Heart left ventricle (tissue), 13 donors: Measurements from ENCODE around the gene MCC.

Experiments used
- CTCF ChIP-seq, 12 donors: fragments of 200-600 bp; sonication (generic) in 4 of 12; IDR thresholded peaks; one replicate each; pipeline versions ENCODE4 v1.5.0 to v1.8.0; 2018 to 2022; ENCODE audit warnings: antibody characterized with exemption in 12 of 12, mild to moderate bottlenecking in 5 of 12
- POLR2A ChIP-seq, 2 donors: fragments of 450-650 bp; IDR thresholded peaks; one replicate each; pipeline ENCODE4 v1.6.1; 2017; ENCODE audit warnings: antibody characterized with exemption in 2 of 2, mild to moderate bottlenecking in 2 of 2, moderate library complexity in 2 of 2
- donor health status: ischemic (EF 13 %, LVEDD 7.1; RV severe dilation, severe dysfunction).
- donor health status: DM: no; HTN: yes; CAD: no.
- donor health status: DM: no; HTN: no; CAD: no.
- donor health status: ischemic (EF 25% LVEDD 6.9; RV normal size, moderate dysfunction).
- donor health status: ischemic (EF 25% LVEDD 5.7; RV mildly dilated, moderate dysfunction).
- donor health status: ischemic (EF 35%, LVEDD 5.7; RV mildly dilated, moderate dysfunction).
- donor health status: nonischemic (EF 11% LVEDD 7.7; RV severe dilation, severe dysfunction).
- donor health status: DM: yes; HTN: yes; CAD: no.
- donor health status: PGD.
- donor health status: ischemic (EF 29% LVEDD 5.4; RV normal size, mild dysfunction).
- donor health status: nonischemic (EF 23%, LVEDD 6.1; RV moderate dilation, normal function).

- no peak for TF ChIP-seq CTCF (IDR thresholded peaks at IDR 0.05)
- TF ChIP-seq POLR2A (IDR thresholded peaks at IDR 0.05): no peak
Observed at GRCh38 chr5:113194591-113194990, 293.7 kb downstream of the MCC start.
